Astrocyte of the cerebellum (primary cell): ENCODE results near the gene CCDC85B.

ENCODE experiments used
- DNase-seq: peaks from one replicate; pipeline ENCODE4 v3.0.0-alpha.2; 2011; ENCODE audit warnings: low read depth
- H3K4me3 ChIP-seq: 2 replicates; pipeline ENCODE4 v1.5.1; 2011; ENCODE audit warnings: mild to moderate bottlenecking, low read depth, low read length, moderate library complexity
- CTCF ChIP-seq: IDR thresholded peaks from 2 replicates; pipeline ENCODE4 v1.5.1; 2012; ENCODE audit warnings: low read length, low read depth, moderate library complexity, mild to moderate bottlenecking; ENCODE audit errors: missing control alignments
- in situ Hi-C: cut with HindIII; loops from 2 replicates; pipeline ENCODE4 v1.10.0; 2017; ENCODE audit warnings: low sequenced_read_pairs

CCDC85B gene

GRCh38 chr11:65870307-65870658 lies 20.2 kb upstream of the CCDC85B start:
- in situ Hi-C loops, result no loop called here

DNA sequence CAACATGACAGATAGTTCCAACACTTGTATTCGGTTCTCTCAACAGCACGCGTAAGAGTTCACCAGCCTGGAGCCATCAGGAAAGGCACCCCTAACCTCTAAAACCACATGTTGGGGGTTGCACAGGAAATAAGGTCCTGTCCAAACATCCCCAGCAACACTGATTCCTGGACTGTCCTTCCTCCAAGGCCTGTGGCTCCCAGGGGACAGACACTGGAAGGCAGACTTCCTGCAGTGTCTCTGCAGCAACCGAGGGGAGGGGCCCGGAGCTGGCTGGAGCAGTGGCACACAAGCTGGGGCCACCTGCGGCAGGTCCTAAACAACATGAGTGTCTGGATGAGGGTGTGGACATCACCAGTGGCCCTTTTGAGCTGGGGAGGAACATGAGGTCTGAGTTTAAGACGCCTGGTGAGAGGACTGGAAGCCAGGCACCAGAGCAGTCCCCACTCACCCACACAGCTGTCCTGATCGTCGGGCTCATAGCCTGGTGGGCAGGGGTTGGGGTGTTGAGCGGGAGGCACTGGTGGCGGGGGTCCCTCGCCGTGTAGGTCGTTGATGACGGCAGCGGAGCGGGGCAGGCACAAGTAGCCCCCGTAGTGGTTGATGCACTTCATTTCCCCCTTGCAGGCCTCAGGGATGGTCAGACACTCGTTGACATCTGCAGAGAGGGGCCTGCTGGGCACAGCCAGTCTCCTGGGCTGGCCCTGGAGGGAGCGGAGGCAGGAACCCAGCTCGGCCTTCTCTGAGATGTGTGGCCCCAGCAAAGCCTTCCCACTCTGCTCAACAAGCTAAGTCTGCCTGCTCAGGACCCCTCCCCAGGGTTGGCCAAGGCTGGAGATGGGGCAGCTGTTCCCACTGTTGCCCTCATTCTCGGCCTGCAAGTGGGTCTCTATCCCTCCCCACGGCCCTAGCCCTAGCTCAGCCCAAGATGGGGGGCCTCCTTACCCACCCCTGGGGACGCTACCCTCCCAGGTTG lies 19.5 kb upstream of the CCDC85B start:
- TF ChIP-seq CTCF, result no peak
- in situ Hi-C loops, result no loop called here
- peak overlapping the region; percentile 62 for H3K4me3 ChIP-seq

More at GRCh38 chr11:65870307-65870658, 20.2 kb upstream of the CCDC85B start:
- no peak for DNase-seq
- TF ChIP-seq CTCF, result no peak
- no peak overlapping the region for H3K4me3 ChIP-seq

DNA sequence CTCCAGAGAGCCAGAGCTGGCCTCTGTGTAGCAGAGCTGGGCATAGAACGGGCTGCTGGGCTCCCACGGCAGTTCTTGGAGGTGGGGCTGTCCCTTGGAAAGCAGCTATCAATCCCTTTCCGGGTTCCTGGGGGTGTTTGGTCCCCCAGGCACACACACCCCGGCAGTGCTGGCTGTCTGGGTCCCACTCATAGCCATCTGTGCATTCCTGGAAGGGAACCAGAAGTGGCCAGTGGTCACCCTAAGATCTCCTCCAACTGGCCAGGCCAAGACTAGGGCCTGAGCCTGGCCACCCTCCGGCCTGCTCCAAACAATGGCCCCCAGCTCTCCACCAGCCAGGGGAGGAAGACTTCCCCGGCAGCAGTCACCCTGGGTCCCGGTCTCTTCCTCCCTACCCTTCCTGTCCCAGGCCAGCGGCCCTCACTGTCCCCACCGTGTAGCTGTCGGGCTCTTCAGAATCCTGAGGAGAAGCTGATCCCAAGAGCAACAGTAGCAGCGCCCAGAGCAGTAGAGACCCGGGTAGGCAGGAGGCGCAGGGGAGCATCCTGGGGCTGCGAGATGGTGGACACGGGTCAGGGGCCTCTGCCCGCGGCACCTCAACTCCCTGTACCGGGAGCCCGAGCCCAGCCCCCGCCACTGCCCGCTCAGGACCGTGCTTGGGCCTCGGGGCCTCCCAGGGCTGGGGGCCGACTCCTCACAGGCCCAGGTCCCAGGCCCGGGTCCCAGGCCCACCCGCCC lies 18.5 kb upstream of the CCDC85B start:
- TF ChIP-seq CTCF, result peak; percentile 30
- peak overlapping the region; percentile 62 for H3K4me3 ChIP-seq
- DNase-seq, result no peak
- in situ Hi-C loops, result no loop called here

More for the DNA sequence above, 19.5 kb upstream of the CCDC85B start:
- no peak for DNase-seq

DNA sequence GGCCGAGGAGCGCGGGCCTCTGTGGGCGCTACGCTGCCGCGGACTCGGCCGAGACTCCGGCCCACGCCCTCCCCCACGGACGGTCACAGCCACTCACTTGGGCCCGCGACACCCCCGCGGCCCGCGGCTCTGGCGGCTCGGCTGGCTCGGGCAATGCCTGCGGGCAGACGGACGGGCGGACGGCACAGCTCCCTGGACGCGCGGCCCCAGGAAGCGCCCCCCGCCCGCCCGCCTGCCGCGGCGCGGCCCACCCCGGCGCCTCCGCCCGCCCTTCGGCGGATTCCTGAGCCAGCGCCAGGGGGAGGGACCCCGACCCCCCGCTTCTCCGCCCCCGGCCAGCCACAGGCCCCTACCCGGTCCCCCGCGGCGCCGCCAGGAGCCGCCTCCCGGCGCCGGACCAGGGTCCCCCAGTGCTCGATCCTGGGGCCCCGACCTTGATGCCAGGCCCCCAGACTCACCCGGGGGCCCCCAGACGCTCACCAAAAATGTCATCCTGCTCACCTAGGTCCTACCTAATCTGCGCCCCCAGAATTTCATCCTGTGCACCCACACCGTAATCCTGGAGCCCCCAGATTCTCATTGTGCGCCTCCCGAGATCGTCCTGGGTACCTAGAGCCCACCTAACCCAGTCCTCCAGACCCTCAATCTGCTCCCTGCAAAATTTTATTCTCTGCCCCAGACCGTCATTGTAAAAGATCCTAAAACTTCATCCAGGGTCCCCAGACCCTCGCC lies 17.7 kb upstream of the CCDC85B start, which contains the start of gene EFEMP2:
Gene EFEMP2 (minus strand): TSS at position 215 of the 732 bp plus-strand sequence. CDS start 446 bp downstream, outside the sequence.
- no peak for TF ChIP-seq CTCF
- in situ Hi-C loops, result no loop called here
- peak within 1 kb of the TSS; percentile 62 for H3K4me3 ChIP-seq
- DNase-seq, result no peak

DNA sequence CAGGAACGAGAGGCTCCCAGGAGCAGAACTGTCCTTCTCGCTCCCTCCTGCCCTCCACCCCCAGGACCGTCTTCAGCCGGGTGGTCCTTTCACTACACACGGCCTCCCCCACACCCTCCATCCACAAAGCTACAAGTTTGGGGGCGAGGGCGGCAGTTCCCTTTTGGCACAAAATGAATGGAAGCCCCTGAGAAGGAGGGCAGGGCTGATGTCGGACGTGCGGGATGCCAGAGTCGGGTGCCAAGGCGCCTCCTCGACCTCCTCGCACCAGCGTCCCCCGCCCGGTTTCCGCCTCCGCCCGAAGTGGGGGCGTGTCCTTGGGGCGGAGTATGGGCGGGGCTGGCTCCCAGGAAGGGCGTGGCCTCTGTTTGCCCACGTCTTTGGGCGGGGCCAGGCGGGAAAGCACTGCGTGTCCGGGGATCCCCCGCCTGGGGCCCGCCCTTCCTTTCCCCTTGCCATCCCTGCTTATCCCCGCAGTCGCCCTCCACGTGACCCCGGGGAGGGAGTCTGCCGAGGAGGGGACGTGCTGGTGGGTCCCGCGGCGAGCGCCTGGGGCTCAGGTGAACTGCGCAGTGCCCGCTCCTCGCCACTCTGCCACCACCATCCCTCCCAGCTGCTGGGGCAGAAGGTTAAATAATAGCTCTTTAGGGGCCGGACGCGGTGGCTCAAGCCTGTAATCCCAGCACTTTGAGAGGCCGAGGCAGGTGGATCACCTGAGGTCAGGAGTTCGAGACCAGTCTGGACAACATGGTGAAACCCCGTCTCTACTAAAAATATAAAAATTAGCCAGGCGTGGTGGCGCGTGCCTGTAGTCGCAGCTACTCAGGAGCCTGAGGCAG lies 16.9 kb upstream of the CCDC85B start:
- no peak for TF ChIP-seq CTCF
- peak overlapping the region; percentile 62 for H3K4me3 ChIP-seq
- in situ Hi-C loops, result no loop called here
- peak; percentile 68 for DNase-seq
